NT2/D1 (cell line): Measurements from ENCODE around the gene RPL21.
"Not testable (repeated sequence)": the region's sequence is repeated elsewhere in the genome, so short reads cannot be mapped to it uniquely, and the experiment has no call there.

Source experiments
- DNase-seq: peaks from one replicate; pipeline ENCODE4 v3.0.0-alpha.2; 2011; ENCODE audit warnings: low read depth, low spot score
- H3K27me3 ChIP-seq: 2 replicates; pipeline ENCODE4 v1.6.0; 2011; ENCODE audit warnings: mild to moderate bottlenecking; ENCODE audit not compliant: insufficient read length, insufficient read depth
- H3K36me3 ChIP-seq: 2 replicates; pipeline ENCODE4 v1.6.1; 2011; ENCODE audit warnings: mild to moderate bottlenecking, low read length, mixed read lengths; ENCODE audit not compliant: insufficient read depth, insufficient read length
- H3K4me1 ChIP-seq: 2 replicates; pipeline ENCODE4 v1.5.1; 2011; ENCODE audit not compliant: insufficient read depth, insufficient read length
- H3K4me3 ChIP-seq: 2 replicates; pipeline ENCODE4 v1.5.1; 2011; ENCODE audit warnings: low read depth; ENCODE audit not compliant: insufficient read length
- H3K9ac ChIP-seq: 2 replicates; pipeline ENCODE4 v1.6.0; 2011; ENCODE audit warnings: low read depth; ENCODE audit not compliant: insufficient read length
- H3K9me3 ChIP-seq: 2 replicates; pipeline ENCODE4 v1.5.1; 2011; ENCODE audit warnings: mild to moderate bottlenecking, low read length; ENCODE audit not compliant: insufficient read depth
- SUZ12 ChIP-seq: IDR thresholded peaks from 2 replicates; pipeline ENCODE4 v1.6.1; 2011; ENCODE audit not compliant: insufficient read length, insufficient read depth; ENCODE audit errors: extremely low read depth
- YY1 ChIP-seq: IDR thresholded peaks from 2 replicates; pipeline ENCODE4 v1.6.1; 2011; ENCODE audit not compliant: insufficient read length, insufficient read depth
- ZNF274 ChIP-seq: IDR thresholded peaks from 2 replicates; pipeline ENCODE4 v1.6.1; 2011; ENCODE audit warnings: mild to moderate bottlenecking, low read depth, low read length

The RPL21 gene

GRCh38 chr13:27293873-27294515 is 42.6 kb downstream of the RPL21 start:
- Histone ChIP-seq H3K27me3 (no peaks in the 10 kb centered on the region), H3K4me3 (no peak overlapping the region), H3K9ac (no peak overlapping the region), H3K9me3 (no peaks in the 10 kb centered on the region), H3K36me3 (no peaks in the 10 kb centered on the region), H3K4me1 (no peaks in the 10 kb centered on the region)
- TF ChIP-seq YY1 (no peak), SUZ12 (no peak), ZNF274 (no peak)
- no peak for DNase-seq

- no peaks in the 10 kb centered on the region for H3K9me3 ChIP-seq
- DNase-seq: no peak
- H3K36me3 ChIP-seq: no peaks in the 10 kb centered on the region
- TF ChIP-seq YY1 (no peak), ZNF274 (no peak), SUZ12 (no peak)
- no peak overlapping the region for H3K4me3 ChIP-seq
- H3K4me1 ChIP-seq: no peaks in the 10 kb centered on the region
- H3K27me3 ChIP-seq: no peaks in the 10 kb centered on the region
- no peak overlapping the region for H3K9ac ChIP-seq
Measured at GRCh38 chr13:27295096-27295495, 43.7 kb downstream of the RPL21 start.

GRCh38 chr13:27295660-27296059 is 44.3 kb downstream of the RPL21 start:
- TF ChIP-seq SUZ12: no peak
- TF ChIP-seq YY1: no peak
- TF ChIP-seq ZNF274: no peak
- H3K4me1 ChIP-seq: no peaks in the 10 kb centered on the region
- no peak for DNase-seq
- H3K4me3 ChIP-seq: no peak overlapping the region
- H3K9me3 ChIP-seq: no peaks in the 10 kb centered on the region
- H3K36me3 ChIP-seq: no peaks in the 10 kb centered on the region
- H3K27me3 ChIP-seq: no peaks in the 10 kb centered on the region
- H3K9ac ChIP-seq: no peak overlapping the region

- Histone ChIP-seq H3K9me3 (no peaks in the 10 kb centered on the region), H3K4me1 (no peaks in the 10 kb centered on the region), H3K9ac (no peak overlapping the region), H3K4me3 (no peak overlapping the region), H3K36me3 (no peaks in the 10 kb centered on the region), H3K27me3 (no peaks in the 10 kb centered on the region)
- TF ChIP-seq ZNF274 (no peak), SUZ12 (no peak), YY1 (no peak)
- no peak for DNase-seq
Measured at GRCh38 chr13:27296496-27296895, 45.1 kb downstream of the RPL21 start.

- TF ChIP-seq YY1: no peak
- no peak for TF ChIP-seq ZNF274
- TF ChIP-seq SUZ12: no peak
- H3K4me1 ChIP-seq: no peaks in the 10 kb centered on the region
- no peak overlapping the region for H3K4me3 ChIP-seq
- H3K9me3 ChIP-seq: no peaks in the 10 kb centered on the region
- no peak overlapping the region for H3K9ac ChIP-seq
- DNase-seq: no peak
- H3K27me3 ChIP-seq: no peaks in the 10 kb centered on the region
- no peaks in the 10 kb centered on the region for H3K36me3 ChIP-seq
Measured at GRCh38 chr13:27298849-27299248, 47.5 kb downstream of the RPL21 start.

GRCh38 chr13:27300406-27300805 is 49.0 kb downstream of the RPL21 start:
- H3K4me3 ChIP-seq, H3K36me3 ChIP-seq, H3K4me1 ChIP-seq, H3K27me3 ChIP-seq, H3K9ac ChIP-seq, DNase-seq, H3K9me3 ChIP-seq: not testable (repeated sequence)

- no peaks in the 10 kb centered on the region for H3K36me3 ChIP-seq
- DNase-seq: no peak
- TF ChIP-seq YY1: no peak
- no peak overlapping the region for H3K9ac ChIP-seq
- no peaks in the 10 kb centered on the region for H3K27me3 ChIP-seq
- H3K4me3 ChIP-seq: no peak overlapping the region
- no peaks in the 10 kb centered on the region for H3K4me1 ChIP-seq
- no peaks in the 10 kb centered on the region for H3K9me3 ChIP-seq
Measured at GRCh38 chr13:27300941-27301586, 49.7 kb downstream of the RPL21 start.
